Measurements from ENCODE around the gene TAPT1. TPM values are rescaled to one million over a fixed set of nuclear protein-coding genes. Genes with fewer than 3 reads are reported as not detected.

TAPT1 gene
- total and polyA plus RNA-seq, 8 donors: 7.3 to 27.7 (median 19.2) TPM

- Histone ChIP-seq H3K4me1 (no peaks in the 10 kb centered on the region), H3K27me3 (no peaks in the 10 kb centered on the region), H3K36me3 (no peaks in the 10 kb centered on the region), H3K4me3 (no peak overlapping the region), H3K9me3 (no peaks in the 10 kb centered on the region), H3K27ac (no peak overlapping the region)
- no peak for TF ChIP-seq CTCF (IDR thresholded peaks at IDR 0.05)
- intact Hi-C loops (cut with DNase I): loop anchor here in 2 of 3 donors (10.0 kb wide), 2 partner anchors 58 to 238 kb away; no protein-coding TSS in a partner anchor
- ATAC-seq (no peak), DNase-seq (no peak), FAIRE-seq (no peak)
- WGBS, 2 donors: 94 to 96% methylated on average over 2 of the region's 2 CpGs
Observed at GRCh38 chr4:16263056-16263455, 36.8 kb upstream of the TAPT1 start.

GRCh38 chr4:16262188-16262587 is 35.9 kb upstream of the TAPT1 start:
- no peaks in the 10 kb centered on the region for H3K27me3 ChIP-seq
- no peak for DNase-seq
- H3K4me3 ChIP-seq: no peak overlapping the region
- H3K4me1 ChIP-seq: no peaks in the 10 kb centered on the region
- no peak for FAIRE-seq
- H3K36me3 ChIP-seq: no peaks in the 10 kb centered on the region
- no peak overlapping the region for H3K27ac ChIP-seq
- intact Hi-C loops (cut with DNase I): loop anchor here in 2 of 3 donors (10.0 kb wide), 2 partner anchors 57 to 237 kb away; no protein-coding TSS in a partner anchor
- ATAC-seq: no peak
- 86% methylated on average over 4 of the region's 4 CpGs for WGBS, 2 donors
- TF ChIP-seq CTCF (IDR thresholded peaks at IDR 0.05): no peak
- no peaks in the 10 kb centered on the region for H3K9me3 ChIP-seq

GRCh38 chr4:16261313-16261878 is 35.1 kb upstream of the TAPT1 start:
- H3K36me3 ChIP-seq: no peaks in the 10 kb centered on the region
- H3K4me1 ChIP-seq: no peaks in the 10 kb centered on the region
- intact Hi-C loops (cut with DNase I): loop anchor here in 2 of 3 donors (10.0 kb wide), 2 partner anchors 57 to 237 kb away; no protein-coding TSS in a partner anchor
- WGBS, 2 donors: 89 to 94% methylated on average over 5 of the region's 5 CpGs
- no peak overlapping the region for H3K27ac ChIP-seq
- no peak for TF ChIP-seq CTCF (IDR thresholded peaks at IDR 0.05)
- DNase-seq: no peak
- no peak for FAIRE-seq
- H3K9me3 ChIP-seq: no peaks in the 10 kb centered on the region
- no peak for ATAC-seq
- H3K27me3 ChIP-seq: no peaks in the 10 kb centered on the region
- no peak overlapping the region for H3K4me3 ChIP-seq

- FAIRE-seq (no peak), DNase-seq (no peak), ATAC-seq (no peak)
- Histone ChIP-seq H3K27me3 (no peaks in the 10 kb centered on the region), H3K4me1 (no peaks in the 10 kb centered on the region), H3K4me3 (no peak overlapping the region), H3K36me3 (no peaks in the 10 kb centered on the region), H3K27ac (no peak overlapping the region), H3K9me3 (no peaks in the 10 kb centered on the region)
- intact Hi-C loops (cut with DNase I): loop anchor here in 2 of 3 donors (10.0 kb wide), 2 partner anchors 55 to 235 kb away; no protein-coding TSS in a partner anchor
- WGBS, 2 donors: 92% methylated on average over 4 of the region's 4 CpGs
- no peak for TF ChIP-seq CTCF (IDR thresholded peaks at IDR 0.05)
Observed at GRCh38 chr4:16259889-16260246, 33.6 kb upstream of the TAPT1 start.

- Histone ChIP-seq H3K4me1 (no peaks in the 10 kb centered on the region), H3K27me3 (no peaks in the 10 kb centered on the region), H3K9me3 (no peaks in the 10 kb centered on the region), H3K27ac (no peak overlapping the region), H3K4me3 (no peak overlapping the region), H3K36me3 (no peaks in the 10 kb centered on the region)
- intact Hi-C loops (cut with DNase I): loop anchor here in 1 of 3 donors (10.0 kb wide), 1 partner anchor 235 kb away; no protein-coding TSS in a partner anchor
- no peak for FAIRE-seq
- TF ChIP-seq CTCF (IDR thresholded peaks at IDR 0.05): no peak
- 75 to 87% methylated on average over 1 of the region's 1 CpG for WGBS, 2 donors
- no peak for ATAC-seq
- no peak for DNase-seq
Observed at GRCh38 chr4:16259241-16259888, 33.1 kb upstream of the TAPT1 start.

Measured in pancreas (tissue), 10 donors.